GM23248 (cell line): ENCODE results near the gene ADH1B. TPM values are rescaled to one million over a fixed set of nuclear protein-coding genes. Genes with fewer than 3 reads are reported as not detected.

Experiments used
- DNase-seq: peaks from one replicate; pipeline ENCODE4 v3.0.0-alpha.2; 2015
- H2AFZ ChIP-seq: fragments of 200-600 bp; sonication (generic); 2 replicates; pipeline ENCODE4 v1.6.1; 2016; ENCODE audit warnings: antibody characterized with exemption
- H3F3A ChIP-seq: fragments of 200-600 bp; sonication (generic); 2 replicates; pipeline ENCODE4 v1.6.1; 2016; ENCODE audit warnings: mild to moderate bottlenecking, antibody characterized with exemption, mixed run types; ENCODE audit not compliant: insufficient read depth
- H3K27ac ChIP-seq: fragments of 200-600 bp; sonication (generic); 2 replicates; pipeline ENCODE4 v1.5.1; 2016; ENCODE audit warnings: mild to moderate bottlenecking
- H3K27me3 ChIP-seq: fragments of 200-600 bp; sonication (generic); replicated peaks from 2 replicates; pipeline ENCODE4 v1.6.1; 2016; ENCODE audit warnings: mild to moderate bottlenecking; ENCODE audit not compliant: insufficient read depth
- H3K36me3 ChIP-seq: fragments of 200-600 bp; sonication (generic); 2 replicates; pipeline ENCODE4 v1.6.1; 2016; ENCODE audit warnings: low read depth, mild to moderate bottlenecking
- H3K4me1 ChIP-seq: fragments of 200-600 bp; sonication (generic); 2 replicates; pipeline ENCODE4 v1.6.1; 2016; ENCODE audit warnings: mild to moderate bottlenecking; ENCODE audit not compliant: insufficient read depth
- H3K4me2 ChIP-seq: fragments of 200-600 bp; sonication (generic); one replicate; pipeline ENCODE4 v1.6.1; 2016; ENCODE audit warnings: mild to moderate bottlenecking; ENCODE audit not compliant: unreplicated experiment
- H3K4me3 ChIP-seq: fragments of 200-600 bp; sonication (generic); 2 replicates; pipeline ENCODE4 v1.5.1; 2016; ENCODE audit warnings: mild to moderate bottlenecking
- H3K79me2 ChIP-seq: fragments of 200-600 bp; sonication (generic); 2 replicates; pipeline ENCODE4 v1.6.1; 2016; ENCODE audit warnings: mild to moderate bottlenecking; ENCODE audit not compliant: insufficient read depth
- H3K9ac ChIP-seq: fragments of 200-600 bp; sonication (generic); 2 replicates; pipeline ENCODE4 v1.6.1; 2016; ENCODE audit warnings: mild to moderate bottlenecking
- H3K9me2 ChIP-seq: fragments of 200-600 bp; sonication (generic); 2 replicates; pipeline ENCODE4 v1.6.1; 2016; ENCODE audit warnings: mixed run types, mild to moderate bottlenecking, moderate library complexity; ENCODE audit not compliant: insufficient read depth
- H3K9me3 ChIP-seq: fragments of 200-600 bp; sonication (generic); one replicate; pipeline ENCODE4 v1.6.1; 2017; ENCODE audit warnings: low read depth
- H4K20me1 ChIP-seq: fragments of 200-600 bp; sonication (generic); 2 replicates; pipeline ENCODE4 v1.6.0; 2016; ENCODE audit not compliant: insufficient read depth
- EZH2 ChIP-seq: fragments of 200-600 bp; sonication (generic); IDR thresholded peaks from 2 replicates; pipeline ENCODE4 v1.6.1; 2018; ENCODE audit warnings: antibody characterized with exemption, mild to moderate bottlenecking; ENCODE audit not compliant: insufficient read depth, poor library complexity, severe bottlenecking
- EZH2phosphoT487 ChIP-seq: fragments of 200-600 bp; sonication (generic); IDR thresholded peaks from 2 replicates; pipeline ENCODE4 v1.6.1; 2018; ENCODE audit warnings: antibody characterized with exemption, moderate library complexity, mild to moderate bottlenecking, low read depth; ENCODE audit not compliant: insufficient read depth
- WGBS, 2 experiments: methylation state at CpG; one replicate each; pipeline ENCODE4 v1.1.6; 2015 to 2017; ENCODE audit warnings: low lambda C conversion rate in 2 of 2, low coverage in 1 of 2; ENCODE audit errors: missing lambda C conversion rate in 2 of 2; 5-methylcytosine and 5-hydroxymethylcytosine counted together
- in situ Hi-C: fragments of 300-500 bp; cut with MboI; formaldehyde crosslinking; loops from 2 replicates; pipeline ENCODE4 v1.15.0; 2020
- polyA plus RNA-seq: library from polyadenylated mRNA; unstranded; fragments of >200 nt; fragmentation: Nextera tagmentation; extraction: Ambion mirVana; gene quantifications from 2 replicates; pipeline ENCODE4 v1.2.1, GENCODE V29; 2016
- total RNA-seq: library from RNA; depleted of rRNA; stranded (reverse); fragments of >200 nt; shearing (Covaris generic); gene quantifications from 2 replicates; pipeline ENCODE4 v1.2.3, GENCODE V29; 2014

ADH1B gene
- total and polyA plus RNA-seq, 2 experiments from 2014 or later: 0.15 TPM; not detected in 1

DNA sequence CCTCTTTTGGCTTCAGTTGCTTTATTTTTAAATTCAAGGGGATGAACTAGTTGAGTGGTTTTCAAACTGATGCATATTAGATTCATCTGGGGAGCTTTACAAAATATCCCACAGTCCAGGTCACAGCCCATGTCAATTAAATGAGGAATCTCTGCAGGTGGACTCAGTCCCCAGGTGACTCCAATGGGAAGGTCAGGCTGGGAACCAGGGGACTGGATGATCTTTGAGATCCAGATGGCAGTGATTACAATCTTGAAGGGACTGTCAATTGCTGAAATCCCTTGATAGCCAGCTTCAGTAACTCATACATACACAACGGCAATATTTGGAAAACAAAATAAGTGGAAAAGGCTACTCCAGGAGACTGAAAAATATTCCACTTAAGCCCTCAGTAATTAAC lies 7.0 kb downstream of the ADH1B start:
- Histone ChIP-seq H3K36me3 (no peaks in the 10 kb centered on the region), H3K9ac (no peak overlapping the region), H4K20me1 (no peaks in the 10 kb centered on the region), H3K4me1 (no peaks in the 10 kb centered on the region), H2AFZ (no peak overlapping the region), H3K4me3 (no peak overlapping the region), H3K79me2 (no peaks in the 10 kb centered on the region), H3F3A (no peaks in the 10 kb centered on the region), H3K9me3 (no peaks in the 10 kb centered on the region), H3K4me2 (no peak overlapping the region), H3K9me2 (no peaks in the 10 kb centered on the region), H3K27ac (no peak overlapping the region), H3K27me3 (no peaks in the 10 kb centered on the region)
- in situ Hi-C loops: no loop called here
- no peak for DNase-seq
- no peak for TF ChIP-seq EZH2
- TF ChIP-seq EZH2phosphoT487: no peak
- WGBS, 2 experiments: 6 to 17% methylated on average over 1 of the region's 1 CpG

DNA sequence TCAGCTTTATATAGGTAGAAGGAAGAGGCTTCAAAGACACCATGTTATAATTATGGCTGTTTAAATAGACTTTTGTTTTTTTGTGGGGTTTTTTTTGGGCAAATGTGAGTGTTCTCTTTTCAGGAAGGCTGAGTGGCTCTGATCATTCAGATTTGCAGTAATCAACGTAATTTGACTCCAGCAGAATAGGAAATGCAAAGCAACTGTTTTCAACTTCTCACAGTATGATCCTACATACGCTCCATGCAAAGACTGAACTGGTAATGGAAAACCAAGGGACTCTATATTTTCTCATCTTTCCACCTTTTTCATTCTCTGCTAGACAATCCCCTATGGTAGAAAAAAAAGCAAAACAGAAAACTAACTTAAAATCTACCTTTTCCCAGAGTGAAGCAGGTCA lies 10.8 kb downstream of the ADH1B start:
- Histone ChIP-seq H3F3A (no peaks in the 10 kb centered on the region), H3K9ac (no peak overlapping the region), H3K4me1 (no peaks in the 10 kb centered on the region), H3K9me3 (no peaks in the 10 kb centered on the region), H3K4me3 (no peak overlapping the region), H3K79me2 (no peaks in the 10 kb centered on the region), H3K27ac (no peak overlapping the region), H3K4me2 (no peak overlapping the region), H3K36me3 (no peaks in the 10 kb centered on the region), H3K27me3 (no peaks in the 10 kb centered on the region), H3K9me2 (0 out of 2 replicates have a peak, but pooled peaks cover 4% of the 10 kb centered on the region), H2AFZ (no peak overlapping the region), H4K20me1 (no peaks in the 10 kb centered on the region)
- DNase-seq: no peak
- in situ Hi-C loops: no loop called here
- no peak for TF ChIP-seq EZH2phosphoT487
- no peak for TF ChIP-seq EZH2
- WGBS, 2 experiments: 58 to 69% methylated on average over 2 of the region's 2 CpGs

DNA sequence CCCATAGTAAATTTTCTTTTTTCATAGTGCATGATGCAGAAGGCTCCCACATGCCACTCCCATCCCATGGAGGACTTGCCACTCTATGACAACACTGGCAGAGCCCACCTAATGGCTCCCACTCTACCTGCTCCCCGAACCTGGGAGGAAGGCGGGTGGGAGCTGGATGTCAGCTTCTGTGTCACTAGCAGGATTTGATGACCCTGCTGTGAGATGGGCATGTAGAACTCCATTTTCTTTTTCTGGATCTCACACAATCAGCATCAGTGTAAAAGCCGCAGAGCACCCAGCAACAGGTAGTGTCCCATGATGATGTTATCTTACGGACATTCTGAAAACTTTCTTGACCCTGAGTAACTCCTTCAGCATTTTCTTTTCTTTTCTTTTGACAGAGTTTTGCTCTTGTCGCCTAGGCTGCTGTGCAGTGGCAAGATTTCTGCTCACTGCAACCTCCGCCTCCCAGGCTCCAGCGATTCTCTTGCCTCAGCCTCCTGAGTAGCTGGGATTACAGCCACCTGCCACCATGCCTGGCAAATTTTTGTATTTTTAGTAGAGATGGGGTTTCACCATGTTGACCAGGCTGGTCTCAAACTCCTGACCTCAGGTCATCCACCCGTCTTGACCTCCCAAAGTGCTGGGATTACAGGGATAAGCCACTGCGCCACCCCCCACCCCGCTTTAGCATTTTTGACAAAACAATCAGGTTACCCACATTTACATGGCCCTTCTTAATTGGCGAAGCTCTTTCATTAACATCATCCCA lies 15.4 kb downstream of the ADH1B start:
- in situ Hi-C loops: no loop called here
- no peaks in the 10 kb centered on the region for H3K27me3 ChIP-seq
- H3F3A ChIP-seq: peaks cover 12% of the 10 kb centered on the region
- no peaks in the 10 kb centered on the region for H4K20me1 ChIP-seq
- no peaks in the 10 kb centered on the region for H3K36me3 ChIP-seq
- H3K4me3 ChIP-seq: no peak overlapping the region
- peaks cover 10% of the 10 kb centered on the region for H3K4me1 ChIP-seq
- H2AFZ ChIP-seq: no peak overlapping the region
- 81 to 87% methylated on average over 11 of the region's 11 CpGs for WGBS, 2 experiments
- TF ChIP-seq EZH2phosphoT487 (no peak), EZH2 (no peak)
- H3K9me3 ChIP-seq: no peaks in the 10 kb centered on the region
- 0 out of 2 replicates have a peak, but pooled peaks cover 4% of the 10 kb centered on the region for H3K9me2 ChIP-seq
- H3K27ac ChIP-seq: no peak overlapping the region
- no peak for DNase-seq
- H3K4me2 ChIP-seq: no peak overlapping the region
- no peaks in the 10 kb centered on the region for H3K79me2 ChIP-seq
- no peak overlapping the region for H3K9ac ChIP-seq

DNA sequence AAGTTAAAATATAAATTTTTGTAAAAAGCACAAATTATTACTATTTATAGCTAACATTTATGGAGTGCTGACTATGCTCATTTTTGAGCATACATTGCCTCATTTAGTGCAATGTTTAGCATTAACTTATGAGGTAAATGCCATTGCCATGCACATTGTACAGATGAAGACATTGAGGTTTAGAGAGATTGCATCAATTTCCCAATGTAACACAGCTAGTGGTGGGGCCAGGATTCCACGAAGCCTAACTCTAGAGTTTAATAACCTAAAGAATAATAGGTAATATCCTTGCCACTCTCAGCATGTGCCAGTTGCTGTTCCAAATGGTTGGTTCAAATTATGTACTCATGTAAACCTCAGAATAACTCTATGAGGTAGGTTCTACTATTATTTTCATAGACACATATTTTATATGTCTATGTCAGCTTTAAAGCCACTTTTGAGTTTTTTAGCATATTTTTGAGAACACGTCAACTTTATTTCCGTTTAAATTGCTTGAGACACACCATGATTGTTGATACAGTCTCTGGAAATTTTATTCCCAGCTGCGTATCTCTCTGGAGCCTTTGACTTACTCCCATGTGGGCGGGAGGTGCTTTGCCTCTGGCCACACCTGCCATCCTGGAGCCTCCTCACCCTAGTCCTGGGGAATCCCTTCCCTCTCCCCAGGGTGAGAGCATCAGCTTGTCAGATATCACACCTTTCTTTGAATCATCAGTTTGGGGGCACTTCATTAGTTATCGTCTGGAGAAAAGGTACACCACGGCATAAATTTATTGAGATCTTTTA lies 19.6 kb downstream of the ADH1B start:
- Histone ChIP-seq H3K9me3 (no peaks in the 10 kb centered on the region), H3K36me3 (no peaks in the 10 kb centered on the region), H3K4me1 (peaks cover 17% of the 10 kb centered on the region), H3F3A (peaks cover 18% of the 10 kb centered on the region), H3K4me2 (peak overlapping the region; percentile 27), H3K79me2 (no peaks in the 10 kb centered on the region), H2AFZ (no peak overlapping the region), H3K9me2 (no peaks in the 10 kb centered on the region), H3K27me3 (no peaks in the 10 kb centered on the region), H3K4me3 (0 out of 2 replicates have a peak overlapping the region, but pooled peaks have one; percentile 15), H3K27ac (peak overlapping the region; percentile 40), H4K20me1 (no peaks in the 10 kb centered on the region), H3K9ac (no peak overlapping the region)
- TF ChIP-seq EZH2: no peak
- no peak for TF ChIP-seq EZH2phosphoT487
- WGBS, 2 experiments: 69 to 73% methylated on average over 7 of the region's 7 CpGs
- in situ Hi-C loops: no loop called here
- DNase-seq: peak; percentile 38
